A549 (cell line): ENCODE results near the gene SUPT4H1. TPM values are rescaled to one million over a fixed set of nuclear protein-coding genes. Genes with fewer than 3 reads are reported as not detected.

Source experiments
- ATAC-seq, 2 experiments: fragments of 200-7000 bp in 1 of 2; fragments of >200 bp in 1 of 2; cut with Nextera tagmentation in 1 of 2; cut with Tn5 transposase in 1 of 2; 3 replicates each; pipeline versions ENCODE4 v1.8.0 to v1.9.1; 2018 to 2020; ENCODE audit warnings: mild to moderate bottlenecking in 1 of 2, moderate library complexity in 1 of 2
- CTCF ChIA-PET: fragments of 300-600 bp; sonication (Branson Sonifier 250); formaldehyde crosslinking; extraction: SDS; loops from one replicate; lab custom pipeline; 2021; ENCODE audit warnings: antibody characterized with exemption, inconsistent platforms; lab: Yijun Ruan, JAX
- POLR2A ChIA-PET: fragments of 350-600 bp; formaldehyde crosslinking; extraction: SDS; loops from one replicate; lab custom pipeline; 2021; ENCODE audit warnings: antibody characterized with exemption, inconsistent platforms; lab: Yijun Ruan, JAX
- DNase-seq, 2 experiments: peaks; one replicate each; pipeline versions ENCODE4 v3.0.0 to v3.0.0-alpha.2; 2011 to 2016; ENCODE audit warnings: low read depth in 1 of 2, low spot score in 1 of 2
- FAIRE-seq: peaks from 2 replicates; lab custom pipeline; 2011; peaks lifted over from hg19 to GRCh38; lab: Jason Lieb, UNC
- H3K27ac ChIP-seq, 2 experiments: fragments of >200 bp; sonication (Bioruptor Twin); formaldehyde crosslinking; 3 replicates each; pipeline ENCODE4 v1.5.1; 2016 to 2017
- H3K4me1 ChIP-seq: fragments of >200 bp; sonication (Bioruptor Twin); formaldehyde crosslinking; 3 replicates; pipeline ENCODE4 v1.6.1; 2016
- H3K4me2 ChIP-seq: fragments of >200 bp; sonication (Bioruptor Twin); formaldehyde crosslinking; 3 replicates; pipeline ENCODE4 v1.6.1; 2016
- H3K4me3 ChIP-seq: fragments of >200 bp; sonication (Bioruptor Twin); formaldehyde crosslinking; 3 replicates; pipeline ENCODE4 v1.5.1; 2016
- H3K9me3 ChIP-seq: fragments of >200 bp; sonication (Bioruptor Twin); formaldehyde crosslinking; 3 replicates; pipeline ENCODE4 v1.6.1; 2016
- CHD2 ChIP-seq: fragments of 150-350 bp; IDR thresholded peaks from 2 replicates; pipeline ENCODE4 v1.6.1; 2014; ENCODE audit warnings: low read length; ENCODE audit not compliant: partially characterized antibody
- EHMT2 ChIP-seq: fragments of 200-600 bp; sonication (generic); IDR thresholded peaks from 2 replicates; pipeline ENCODE4 v1.6.1; 2016; ENCODE audit warnings: antibody characterized with exemption, low read depth, mild to moderate bottlenecking, moderate library complexity
- FOSB ChIP-seq: fragments of 250-450 bp; sonication (Bioruptor Pico); IDR thresholded peaks from 2 replicates; pipeline ENCODE4 v1.5.0; 2020; ENCODE audit warnings: mild to moderate bottlenecking, moderate library complexity
- FOSL2 ChIP-seq, 2 experiments: fragments of 450-650 bp in 1 of 2; fragments of >200 bp in 1 of 2; sonication (Bioruptor Twin) in 1 of 2; formaldehyde crosslinking; IDR thresholded peaks; 2 replicates each; pipeline versions ENCODE4 v1.5.0 to v1.6.1; 2016 to 2020; ENCODE audit warnings: mild to moderate bottlenecking in 1 of 2, moderate library complexity in 1 of 2
- HEYL ChIP-seq: fragments of 250-450 bp; sonication (Bioruptor Pico); IDR thresholded peaks from 2 replicates; pipeline ENCODE4 v1.8.0; 2021; ENCODE audit warnings: mild to moderate bottlenecking, moderate library complexity
- JUN ChIP-seq, 2 experiments: fragments of >200 bp; sonication (Bioruptor Twin); formaldehyde crosslinking; IDR thresholded peaks; 2 replicates in 1 of 2; 3 replicates in 1 of 2; pipeline ENCODE4 v1.6.1; 2016 to 2017
- MYC ChIP-seq: IDR thresholded peaks from 2 replicates; pipeline ENCODE4 v1.6.1; 2012; ENCODE audit warnings: mild to moderate bottlenecking, inconsistent platforms, low read length, improper control_type of control experiment, borderline replicate concordance
- PHF8 ChIP-seq: fragments of 200-600 bp; sonication (generic); IDR thresholded peaks from 2 replicates; pipeline ENCODE4 v1.6.1; 2016; ENCODE audit warnings: low read depth, mild to moderate bottlenecking, antibody characterized with exemption, moderate library complexity, borderline replicate concordance
- RARB ChIP-seq: fragments of 250-450 bp; sonication (Bioruptor Pico); IDR thresholded peaks from 2 replicates; pipeline ENCODE4 v1.8.0; 2021; ENCODE audit warnings: mild to moderate bottlenecking, moderate library complexity
- RNF2 ChIP-seq: fragments of 200-600 bp; sonication (generic); IDR thresholded peaks from 2 replicates; pipeline ENCODE4 v1.6.1; 2016; ENCODE audit warnings: low read depth, mild to moderate bottlenecking, antibody characterized with exemption, moderate library complexity, borderline replicate concordance
- TFCP2L1 ChIP-seq: fragments of 250-450 bp; sonication (Bioruptor Pico); IDR thresholded peaks from 2 replicates; pipeline ENCODE4 v1.5.0; 2021; ENCODE audit warnings: mild to moderate bottlenecking
- TP53 ChIP-seq: fragments of 250-450 bp; sonication (Bioruptor Pico); IDR thresholded peaks from 2 replicates; pipeline ENCODE4 v1.5.0; 2021; ENCODE audit warnings: mild to moderate bottlenecking, moderate library complexity
- ZFP36 ChIP-seq: fragments of 450-650 bp; IDR thresholded peaks from 2 replicates; pipeline ENCODE4 v1.6.1; 2014; ENCODE audit warnings: borderline replicate concordance; ENCODE audit not compliant: partially characterized antibody
- WGBS: methylation state at CpG from one replicate; pipeline ENCODE4 v1.1.6; 2017; ENCODE audit errors: missing lambda C conversion rate; 5-methylcytosine and 5-hydroxymethylcytosine counted together
- polyA plus RNA-seq, 4 experiments: library from polyadenylated mRNA; depleted of rRNA in 3 of 4; stranded (reverse); fragments of >200 nt; fragmentation: RNase III in 1 of 4; extraction: RNeasy Plus Mini Kit Qiagen cat#74134 plus additional on column Dnase treatment in 1 of 4; gene quantifications; 2 replicates in 3 of 4; 3 replicates in 1 of 4; pipeline ENCODE4 v1.2.3, GENCODE V29; 2011 to 2017
- TF ChIP-seq, protein P1 (sequence below): fragments of >200 bp; sonication (Bioruptor Twin); formaldehyde crosslinking; IDR thresholded peaks from 2 replicates; pipeline ENCODE4 v1.6.1; 2016
- TF ChIP-seq, protein P2 (sequence below): fragments of >200 bp; sonication (Bioruptor Twin); formaldehyde crosslinking; IDR thresholded peaks from 3 replicates; pipeline ENCODE4 v1.6.1; 2016
- TF ChIP-seq, protein P3 (sequence below): fragments of 150-350 bp; IDR thresholded peaks from 2 replicates; pipeline ENCODE4 v1.6.1; 2014; ENCODE audit warnings: low read depth, mild to moderate bottlenecking, low read length
- TF ChIP-seq, protein P4 (sequence below): fragments of 200-600 bp; sonication (generic); IDR thresholded peaks from 2 replicates; pipeline ENCODE4 v1.6.1; 2016; ENCODE audit warnings: antibody characterized with exemption, mild to moderate bottlenecking, moderate library complexity
- TF ChIP-seq, protein P5 (sequence below): fragments of >200 bp; sonication (Bioruptor Twin); formaldehyde crosslinking; IDR thresholded peaks from 3 replicates; pipeline ENCODE4 v1.5.1; 2016
- TF ChIP-seq, protein P6 (sequence below): IDR thresholded peaks from 2 replicates; pipeline ENCODE4 v1.6.1; 2012; ENCODE audit warnings: low read depth, borderline replicate concordance

SUPT4H1 gene
- polyA plus RNA-seq, 2 of the 4 experiments (the other 2 are of a cell fraction): 123 to 241 TPM

DNA sequence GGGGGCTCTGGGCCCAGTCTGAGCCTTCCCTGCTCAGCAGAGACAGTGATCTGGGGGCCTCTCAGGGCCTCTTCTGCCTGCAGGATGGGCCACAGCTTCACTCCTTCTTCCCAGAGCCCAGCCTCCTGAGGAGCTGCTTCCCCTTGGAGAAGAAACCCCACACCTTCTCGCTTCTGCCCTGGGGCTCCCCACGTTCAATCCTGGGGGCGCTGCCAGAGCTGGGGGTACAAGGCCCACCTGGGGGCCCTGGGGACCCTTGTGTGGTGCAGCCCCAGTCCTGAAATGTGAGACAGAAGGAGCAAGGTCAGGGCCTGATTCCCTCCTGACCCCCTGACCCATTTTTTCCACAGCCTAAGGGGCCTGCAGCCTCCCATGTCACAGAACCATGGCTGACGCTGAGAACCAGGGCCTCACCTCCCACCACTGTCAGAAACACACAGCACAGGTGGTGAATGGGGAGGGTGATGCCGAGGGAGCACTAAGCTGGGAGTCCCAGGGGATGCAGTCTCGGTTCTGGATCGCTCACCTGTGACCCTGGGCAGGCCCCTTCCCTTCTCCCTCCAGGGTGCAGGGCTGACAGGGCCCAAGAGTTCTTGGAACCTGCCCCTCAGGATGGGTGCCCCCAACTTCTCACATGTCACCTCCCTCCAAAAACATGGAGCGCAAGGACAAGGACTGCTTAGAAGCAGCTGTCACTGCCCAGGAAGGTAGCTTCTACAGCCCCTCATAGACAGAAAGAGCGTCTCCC, 49.7 kb downstream of the SUPT4H1 start:
- Histone ChIP-seq H3K27ac (no peak overlapping the region), H3K9me3 (0 out of 3 replicates have a peak, but pooled peaks cover 4% of the 10 kb centered on the region), H3K4me2 (no peak overlapping the region)
- FAIRE-seq: no peak
- ChIA-PET CTCF (interaction anchor here (0.8 to 11.3 kb wide), 6 partner anchors 15 to 151 kb away, joined by 3 to 165 read pairs (median 6); no protein-coding TSS in a partner anchor), POLR2A (no interaction called here)
- ATAC-seq: no peak
- DNase-seq: no peak
- TF ChIP-seq CHD2 (no peak), EHMT2 (no peak), JUN (IDR thresholded peaks at IDR 0.05) (no peak), FOSL2 (IDR thresholded peaks at IDR 0.05) (no peak), FOSL2 (CRISPR knock-in tag; IDR thresholded peaks at IDR 0.05) (no peak), ZFP36 (no peak), MYC (no peak), TP53 (no peak), RNF2 (no peak), FOSB (CRISPR knock-in tag) (no peak), HEYL (CRISPR knock-in tag) (no peak), TFCP2L1 (CRISPR knock-in tag) (no peak), PHF8 (no peak), RARB (CRISPR knock-in tag) (no peak)
- TF ChIP-seq, protein P1, sequence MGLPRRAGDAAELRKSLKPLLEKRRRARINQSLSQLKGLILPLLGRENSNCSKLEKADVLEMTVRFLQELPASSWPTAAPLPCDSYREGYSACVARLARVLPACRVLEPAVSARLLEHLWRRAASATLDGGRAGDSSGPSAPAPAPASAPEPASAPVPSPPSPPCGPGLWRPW: no peak
- TF ChIP-seq, protein P2, sequence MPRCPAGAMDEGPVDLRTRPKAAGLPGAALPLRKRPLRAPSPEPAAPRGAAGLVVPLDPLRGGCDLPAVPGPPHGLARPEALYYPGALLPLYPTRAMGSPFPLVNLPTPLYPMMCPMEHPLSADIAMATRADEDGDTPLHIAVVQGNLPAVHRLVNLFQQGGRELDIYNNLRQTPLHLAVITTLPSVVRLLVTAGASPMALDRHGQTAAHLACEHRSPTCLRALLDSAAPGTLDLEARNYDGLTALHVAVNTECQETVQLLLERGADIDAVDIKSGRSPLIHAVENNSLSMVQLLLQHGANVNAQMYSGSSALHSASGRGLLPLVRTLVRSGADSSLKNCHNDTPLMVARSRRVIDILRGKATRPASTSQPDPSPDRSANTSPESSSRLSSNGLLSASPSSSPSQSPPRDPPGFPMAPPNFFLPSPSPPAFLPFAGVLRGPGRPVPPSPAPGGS: no peak
- TF ChIP-seq, protein P3, sequence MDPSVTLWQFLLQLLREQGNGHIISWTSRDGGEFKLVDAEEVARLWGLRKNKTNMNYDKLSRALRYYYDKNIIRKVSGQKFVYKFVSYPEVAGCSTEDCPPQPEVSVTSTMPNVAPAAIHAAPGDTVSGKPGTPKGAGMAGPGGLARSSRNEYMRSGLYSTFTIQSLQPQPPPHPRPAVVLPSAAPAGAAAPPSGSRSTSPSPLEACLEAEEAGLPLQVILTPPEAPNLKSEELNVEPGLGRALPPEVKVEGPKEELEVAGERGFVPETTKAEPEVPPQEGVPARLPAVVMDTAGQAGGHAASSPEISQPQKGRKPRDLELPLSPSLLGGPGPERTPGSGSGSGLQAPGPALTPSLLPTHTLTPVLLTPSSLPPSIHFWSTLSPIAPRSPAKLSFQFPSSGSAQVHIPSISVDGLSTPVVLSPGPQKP: no peak
- TF ChIP-seq, protein P4, sequence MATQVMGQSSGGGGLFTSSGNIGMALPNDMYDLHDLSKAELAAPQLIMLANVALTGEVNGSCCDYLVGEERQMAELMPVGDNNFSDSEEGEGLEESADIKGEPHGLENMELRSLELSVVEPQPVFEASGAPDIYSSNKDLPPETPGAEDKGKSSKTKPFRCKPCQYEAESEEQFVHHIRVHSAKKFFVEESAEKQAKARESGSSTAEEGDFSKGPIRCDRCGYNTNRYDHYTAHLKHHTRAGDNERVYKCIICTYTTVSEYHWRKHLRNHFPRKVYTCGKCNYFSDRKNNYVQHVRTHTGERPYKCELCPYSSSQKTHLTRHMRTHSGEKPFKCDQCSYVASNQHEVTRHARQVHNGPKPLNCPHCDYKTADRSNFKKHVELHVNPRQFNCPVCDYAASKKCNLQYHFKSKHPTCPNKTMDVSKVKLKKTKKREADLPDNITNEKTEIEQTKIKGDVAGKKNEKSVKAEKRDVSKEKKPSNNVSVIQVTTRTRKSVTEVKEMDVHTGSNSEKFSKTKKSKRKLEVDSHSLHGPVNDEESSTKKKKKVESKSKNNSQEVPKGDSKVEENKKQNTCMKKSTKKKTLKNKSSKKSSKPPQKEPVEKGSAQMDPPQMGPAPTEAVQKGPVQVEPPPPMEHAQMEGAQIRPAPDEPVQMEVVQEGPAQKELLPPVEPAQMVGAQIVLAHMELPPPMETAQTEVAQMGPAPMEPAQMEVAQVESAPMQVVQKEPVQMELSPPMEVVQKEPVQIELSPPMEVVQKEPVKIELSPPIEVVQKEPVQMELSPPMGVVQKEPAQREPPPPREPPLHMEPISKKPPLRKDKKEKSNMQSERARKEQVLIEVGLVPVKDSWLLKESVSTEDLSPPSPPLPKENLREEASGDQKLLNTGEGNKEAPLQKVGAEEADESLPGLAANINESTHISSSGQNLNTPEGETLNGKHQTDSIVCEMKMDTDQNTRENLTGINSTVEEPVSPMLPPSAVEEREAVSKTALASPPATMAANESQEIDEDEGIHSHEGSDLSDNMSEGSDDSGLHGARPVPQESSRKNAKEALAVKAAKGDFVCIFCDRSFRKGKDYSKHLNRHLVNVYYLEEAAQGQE: no peak
- TF ChIP-seq, protein P5, sequence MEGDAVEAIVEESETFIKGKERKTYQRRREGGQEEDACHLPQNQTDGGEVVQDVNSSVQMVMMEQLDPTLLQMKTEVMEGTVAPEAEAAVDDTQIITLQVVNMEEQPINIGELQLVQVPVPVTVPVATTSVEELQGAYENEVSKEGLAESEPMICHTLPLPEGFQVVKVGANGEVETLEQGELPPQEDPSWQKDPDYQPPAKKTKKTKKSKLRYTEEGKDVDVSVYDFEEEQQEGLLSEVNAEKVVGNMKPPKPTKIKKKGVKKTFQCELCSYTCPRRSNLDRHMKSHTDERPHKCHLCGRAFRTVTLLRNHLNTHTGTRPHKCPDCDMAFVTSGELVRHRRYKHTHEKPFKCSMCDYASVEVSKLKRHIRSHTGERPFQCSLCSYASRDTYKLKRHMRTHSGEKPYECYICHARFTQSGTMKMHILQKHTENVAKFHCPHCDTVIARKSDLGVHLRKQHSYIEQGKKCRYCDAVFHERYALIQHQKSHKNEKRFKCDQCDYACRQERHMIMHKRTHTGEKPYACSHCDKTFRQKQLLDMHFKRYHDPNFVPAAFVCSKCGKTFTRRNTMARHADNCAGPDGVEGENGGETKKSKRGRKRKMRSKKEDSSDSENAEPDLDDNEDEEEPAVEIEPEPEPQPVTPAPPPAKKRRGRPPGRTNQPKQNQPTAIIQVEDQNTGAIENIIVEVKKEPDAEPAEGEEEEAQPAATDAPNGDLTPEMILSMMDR: no peak
- TF ChIP-seq, protein P6, sequence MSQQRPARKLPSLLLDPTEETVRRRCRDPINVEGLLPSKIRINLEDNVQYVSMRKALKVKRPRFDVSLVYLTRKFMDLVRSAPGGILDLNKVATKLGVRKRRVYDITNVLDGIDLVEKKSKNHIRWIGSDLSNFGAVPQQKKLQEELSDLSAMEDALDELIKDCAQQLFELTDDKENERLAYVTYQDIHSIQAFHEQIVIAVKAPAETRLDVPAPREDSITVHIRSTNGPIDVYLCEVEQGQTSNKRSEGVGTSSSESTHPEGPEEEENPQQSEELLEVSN: no peak
- TF ChIP-seq, all 56 proteins: peak for 0
- Histone ChIP-seq H3K4me3 (no peak overlapping the region), H3K4me1 (no peaks in the 10 kb centered on the region)
- 49% methylated on average over 9 of the region's 9 CpGs for WGBS
